ENCODE measurements around the gene SLC6A3. TPM values are rescaled to one million over a fixed set of nuclear protein-coding genes. Genes with fewer than 3 reads are reported as not detected.
"Not testable (repeated sequence)": the region's sequence is repeated elsewhere in the genome, so short reads cannot be mapped to it uniquely, and the experiment has no call there.

SLC6A3 gene
- total RNA-seq, 1 donor from 2014 or later = not detected

DNA sequence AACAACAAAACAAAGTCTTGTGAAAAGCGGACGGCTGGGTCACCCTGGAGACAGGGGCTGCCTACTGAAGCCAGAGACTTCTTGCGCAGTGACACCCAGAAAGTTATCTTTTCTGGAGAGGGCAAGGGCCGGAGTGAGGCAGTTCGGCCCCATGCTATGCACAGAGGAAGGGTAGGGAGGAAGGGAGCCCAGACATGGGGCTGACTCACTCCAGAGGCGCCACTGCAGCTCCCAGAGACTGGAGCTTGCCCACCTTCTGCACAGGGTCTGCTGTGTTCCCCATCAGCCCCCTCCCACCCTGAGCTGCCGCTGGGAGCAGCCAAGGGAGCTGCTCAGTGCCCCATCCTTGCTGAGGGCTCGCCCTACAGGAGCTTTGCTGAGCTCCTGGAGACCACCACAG lies 13.3 kb downstream of the SLC6A3 start:
- intact Hi-C loops (cut with DNase I) = no loop called here
- ATAC-seq (no peak), DNase-seq (ENCODE audit: missing footprints) (no peak)

DNA sequence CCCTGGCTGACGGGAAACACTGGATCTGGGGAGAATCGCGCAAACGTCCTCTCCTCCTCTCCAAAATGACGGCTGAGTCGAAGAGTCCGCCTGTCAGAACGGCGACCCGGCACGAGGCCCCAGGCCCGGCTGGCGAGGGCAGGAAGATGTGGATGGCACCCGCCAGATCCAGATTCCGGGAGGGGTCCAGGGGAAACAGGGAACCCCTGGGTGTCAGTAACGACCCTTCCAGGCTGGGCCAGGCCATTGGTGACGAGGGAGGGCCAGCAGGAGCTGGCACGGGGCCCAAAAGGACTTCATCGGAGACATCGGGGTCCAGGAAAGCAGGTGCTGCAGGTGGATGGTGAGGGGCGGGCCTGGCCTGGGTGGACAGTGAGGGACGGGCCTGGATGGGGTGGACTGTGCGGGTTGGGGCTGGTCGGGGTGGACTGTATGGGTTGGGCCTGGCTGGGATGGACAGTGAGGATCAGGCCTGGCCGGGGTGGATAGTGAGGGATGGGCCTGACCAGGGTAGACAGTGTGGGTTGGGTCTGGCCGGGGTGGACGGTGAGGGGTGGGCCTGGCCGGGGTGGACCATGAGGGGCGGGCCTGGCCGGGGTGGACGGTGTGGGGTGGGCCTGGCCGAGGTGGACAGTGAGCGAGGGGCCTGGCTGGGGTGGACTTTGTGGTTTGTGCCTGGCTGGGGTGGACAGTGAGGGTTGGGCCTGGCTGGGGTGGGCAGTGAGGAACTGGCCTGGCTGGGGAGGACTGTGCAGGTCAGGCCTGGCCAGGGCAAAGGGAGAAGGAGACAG lies 14.0 kb downstream of the SLC6A3 start:
- ATAC-seq = no peak
- DNase-seq (ENCODE audit: missing footprints) = no peak
- intact Hi-C loops (cut with DNase I) = no loop called here

DNA sequence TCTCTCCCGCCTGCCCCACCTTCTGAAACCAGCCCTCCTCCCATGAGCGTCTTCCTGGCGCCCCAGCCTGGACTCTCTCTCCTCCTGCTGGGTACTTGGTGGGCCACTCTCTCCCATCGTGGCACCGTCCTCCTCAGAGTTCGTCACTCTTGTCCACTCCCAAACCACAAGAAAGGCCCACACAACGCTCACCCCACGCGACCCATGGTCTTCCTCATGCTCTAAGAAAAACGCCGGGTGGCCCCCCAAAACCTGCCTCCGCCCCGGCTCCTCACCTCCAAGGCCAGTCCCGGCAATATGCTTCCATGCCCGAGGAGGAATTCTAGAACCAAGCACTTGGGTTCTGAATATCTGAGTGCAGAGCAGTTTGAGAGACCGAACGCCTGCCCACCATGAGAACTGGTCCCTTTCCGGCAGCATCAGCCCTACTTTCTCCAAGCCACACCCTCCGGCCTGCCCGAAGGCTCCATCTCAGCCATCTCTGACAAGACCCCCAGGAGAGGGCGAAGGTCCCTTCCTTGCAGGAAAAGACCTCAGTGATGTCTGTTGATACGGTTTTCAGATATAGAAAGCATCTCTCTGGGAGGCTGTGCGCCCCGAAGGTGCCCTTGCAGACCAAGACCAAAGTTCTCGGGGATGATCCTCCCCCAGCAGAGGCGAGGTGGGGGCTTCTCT lies 15.0 kb downstream of the SLC6A3 start:
- intact Hi-C loops (cut with DNase I) = no loop called here
- DNase-seq (ENCODE audit: missing footprints) (no peak), ATAC-seq (no peak)

DNA sequence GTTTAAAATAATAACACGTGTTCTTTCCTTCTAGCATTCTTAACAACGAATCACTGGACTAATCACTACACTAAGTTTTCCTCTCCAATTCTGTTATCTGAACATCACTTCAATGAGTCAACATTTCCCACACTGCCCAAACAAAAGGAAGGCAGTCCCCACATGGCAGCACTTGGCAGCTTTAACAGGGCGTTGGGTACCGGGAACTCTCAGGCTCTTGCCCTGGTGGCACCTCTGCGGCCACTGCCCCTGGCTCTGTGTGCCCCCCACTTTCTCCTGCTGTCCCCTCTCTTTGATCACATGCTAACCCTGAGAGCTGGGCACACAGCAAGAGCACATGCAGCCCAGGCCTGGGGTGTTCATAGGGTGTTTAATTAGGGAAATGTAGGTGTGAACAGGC lies 15.7 kb downstream of the SLC6A3 start:
- intact Hi-C loops (cut with DNase I) = no loop called here
- ATAC-seq = no peak
- no peak for DNase-seq (ENCODE audit: missing footprints)

DNA sequence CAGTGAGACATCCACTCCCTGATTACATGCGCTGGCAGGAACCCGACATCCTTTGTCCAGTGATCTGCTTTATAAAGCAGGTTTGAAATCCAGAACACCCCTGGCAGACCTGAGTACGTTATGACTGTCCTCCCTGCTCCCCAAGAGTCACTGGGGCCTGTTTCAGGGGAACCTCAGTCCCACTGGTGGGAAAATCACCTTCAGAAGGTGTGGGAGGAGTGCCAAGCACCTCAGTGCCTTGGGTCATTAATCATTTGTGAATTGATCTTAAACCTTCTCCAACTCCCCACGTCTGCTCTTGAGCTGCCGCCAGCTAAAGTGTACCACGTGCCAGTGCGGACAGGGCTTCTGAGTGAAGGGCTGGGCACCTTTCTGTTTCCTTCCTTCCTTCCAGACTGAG lies 16.2 kb downstream of the SLC6A3 start:
- intact Hi-C loops (cut with DNase I) = no loop called here
- DNase-seq (ENCODE audit: missing footprints) = no peak
- no peak for ATAC-seq

DNA sequence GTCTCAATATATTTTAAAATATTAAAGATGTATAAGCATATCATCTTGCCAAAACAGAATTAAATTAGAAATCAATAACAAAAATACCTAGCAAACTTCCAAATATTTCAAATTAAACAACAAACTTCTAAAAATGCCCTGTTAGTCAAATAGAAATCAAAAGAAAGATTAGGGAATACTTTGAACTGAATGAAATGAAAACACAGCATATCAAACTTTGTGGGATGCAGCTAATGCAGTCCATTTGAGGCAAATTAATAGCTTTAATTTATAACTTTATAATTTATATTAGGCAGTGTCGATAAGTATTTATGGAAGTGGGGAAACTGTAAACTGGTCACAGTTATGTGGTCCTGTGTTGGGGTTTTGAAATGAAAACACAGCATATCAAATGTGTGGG lies 17.1 kb downstream of the SLC6A3 start:
- intact Hi-C loops (cut with DNase I) = no loop called here
- ATAC-seq (no peak), DNase-seq (ENCODE audit: missing footprints) (no peak)

DNA sequence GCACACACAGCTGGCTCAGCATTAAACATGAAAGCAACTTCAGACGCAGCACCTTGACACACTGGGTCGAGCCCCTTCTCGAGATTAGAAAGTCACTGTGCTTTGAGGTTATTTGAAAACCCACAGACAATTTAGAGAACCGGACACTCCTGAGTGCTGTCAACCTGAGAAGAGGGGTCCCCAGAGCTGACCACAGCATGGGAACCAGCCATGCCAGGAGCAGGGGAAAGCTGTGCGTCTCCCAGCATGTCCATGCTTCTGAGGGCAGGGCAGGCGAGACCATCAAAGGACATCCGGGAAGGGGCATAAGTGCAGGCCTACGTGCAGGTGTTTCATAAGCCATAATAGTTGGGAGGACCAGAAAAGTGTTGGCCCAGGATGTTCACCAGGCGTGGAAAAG lies 20.5 kb downstream of the SLC6A3 start:
- peak; percentile 47 for DNase-seq (ENCODE audit: missing footprints)

DNA sequence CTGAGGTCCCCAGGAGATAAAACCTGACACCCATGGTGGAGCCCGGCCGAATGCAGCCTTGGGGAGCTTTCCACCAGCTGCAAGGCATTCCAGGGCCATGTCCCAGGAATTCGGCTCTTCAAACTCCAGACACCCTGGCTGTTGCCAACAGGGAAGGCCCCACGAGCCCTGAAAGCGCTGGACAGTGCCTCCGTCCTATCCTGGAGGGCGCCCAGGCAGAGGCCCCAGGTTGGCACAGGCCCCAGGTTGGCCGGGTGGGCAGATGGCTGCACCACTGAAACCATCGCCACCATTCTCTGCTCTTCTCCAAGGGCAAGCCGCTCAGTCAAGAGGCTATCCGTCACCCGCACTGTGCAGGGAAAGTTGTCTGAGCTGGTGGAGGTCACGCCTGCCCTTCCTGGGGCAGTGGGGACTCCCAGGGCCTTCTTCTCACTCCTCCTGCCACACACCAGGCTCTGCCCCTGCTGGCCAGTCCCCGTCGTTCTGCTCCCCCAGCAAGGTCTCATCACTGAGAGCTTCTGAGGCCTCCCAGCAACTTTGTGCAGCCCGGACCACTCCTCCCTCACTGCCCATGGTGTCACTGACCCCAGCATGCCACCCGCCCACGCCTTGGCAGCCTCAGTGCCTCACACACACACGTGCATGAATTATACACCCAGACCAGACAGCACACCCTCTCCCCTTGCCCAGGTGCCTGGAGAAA lies 21.2 kb downstream of the SLC6A3 start:
- DNase-seq (ENCODE audit: missing footprints) = peak; percentile 53

More for the DNA sequence above, 20.5 kb downstream of the SLC6A3 start:
- ATAC-seq = no peak
- intact Hi-C loops (cut with DNase I) = no loop called here

DNA sequence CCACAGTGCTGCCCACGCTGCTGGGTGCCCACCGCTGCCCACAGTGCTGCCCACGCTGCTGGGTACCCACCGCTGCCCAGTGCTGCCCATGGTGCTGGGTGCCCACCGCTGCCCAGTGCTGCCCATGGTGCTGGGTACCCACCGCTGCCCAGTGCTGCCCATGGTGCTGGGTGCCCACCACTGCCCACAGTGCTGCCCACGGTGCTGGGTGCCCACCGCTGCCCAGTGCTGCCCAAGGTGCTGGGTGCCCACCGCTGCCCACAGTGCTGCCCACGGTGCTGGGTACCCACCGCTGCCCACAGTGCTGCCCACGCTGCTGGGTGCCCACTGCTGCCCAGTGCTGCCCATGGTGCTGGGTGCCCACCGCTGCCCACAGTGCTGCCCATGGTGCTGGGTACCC lies 22.7 kb downstream of the SLC6A3 start:
- intact Hi-C loops (cut with DNase I); ATAC-seq; DNase-seq (ENCODE audit: missing footprints): not testable (repeated sequence)

More for the DNA sequence above, 21.2 kb downstream of the SLC6A3 start:
- intact Hi-C loops (cut with DNase I) = no loop called here
- no peak for ATAC-seq

DNA sequence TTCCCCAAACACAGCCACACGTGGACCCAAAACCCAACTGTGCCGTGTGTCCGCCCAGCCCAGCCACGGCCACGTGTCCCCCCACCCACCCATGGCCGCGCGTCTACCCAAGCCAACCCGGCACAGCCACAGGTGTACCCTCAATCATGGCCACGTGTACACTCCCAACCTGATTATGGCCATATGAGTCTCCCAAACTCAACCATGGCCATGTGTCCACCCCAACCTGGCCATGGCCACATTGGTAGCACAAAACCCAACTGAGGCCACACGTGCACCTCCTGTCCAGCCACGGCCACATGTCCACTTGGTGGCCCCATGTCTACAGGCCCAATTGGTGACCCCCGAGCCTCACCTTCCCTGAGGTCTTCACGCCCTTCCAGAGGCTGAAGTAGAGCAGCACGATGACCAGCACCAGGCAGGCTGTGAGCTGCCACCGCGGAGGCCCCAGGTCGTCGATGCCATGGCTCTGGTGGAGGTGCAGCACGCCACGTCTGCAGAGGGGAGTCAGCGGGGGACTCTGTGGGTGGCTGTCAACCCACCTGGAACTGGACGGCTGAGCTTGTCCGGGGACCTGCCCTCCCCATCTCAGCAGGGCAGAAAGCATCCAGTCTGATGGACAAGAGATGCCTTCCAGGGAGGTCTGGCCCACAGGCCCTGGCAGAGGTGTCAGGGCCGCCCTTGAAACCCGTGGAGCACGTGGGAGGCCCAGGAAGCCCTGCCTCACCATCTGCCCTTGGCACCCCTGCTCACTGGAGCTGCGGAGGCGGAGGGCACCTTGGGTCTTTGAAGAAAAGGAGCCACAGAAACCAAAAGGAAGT lies 23.5 kb downstream of the SLC6A3 start:
- intact Hi-C loops (cut with DNase I) = no loop called here
- ATAC-seq = no peak
- peak; percentile 50 for DNase-seq (ENCODE audit: missing footprints)

DNA sequence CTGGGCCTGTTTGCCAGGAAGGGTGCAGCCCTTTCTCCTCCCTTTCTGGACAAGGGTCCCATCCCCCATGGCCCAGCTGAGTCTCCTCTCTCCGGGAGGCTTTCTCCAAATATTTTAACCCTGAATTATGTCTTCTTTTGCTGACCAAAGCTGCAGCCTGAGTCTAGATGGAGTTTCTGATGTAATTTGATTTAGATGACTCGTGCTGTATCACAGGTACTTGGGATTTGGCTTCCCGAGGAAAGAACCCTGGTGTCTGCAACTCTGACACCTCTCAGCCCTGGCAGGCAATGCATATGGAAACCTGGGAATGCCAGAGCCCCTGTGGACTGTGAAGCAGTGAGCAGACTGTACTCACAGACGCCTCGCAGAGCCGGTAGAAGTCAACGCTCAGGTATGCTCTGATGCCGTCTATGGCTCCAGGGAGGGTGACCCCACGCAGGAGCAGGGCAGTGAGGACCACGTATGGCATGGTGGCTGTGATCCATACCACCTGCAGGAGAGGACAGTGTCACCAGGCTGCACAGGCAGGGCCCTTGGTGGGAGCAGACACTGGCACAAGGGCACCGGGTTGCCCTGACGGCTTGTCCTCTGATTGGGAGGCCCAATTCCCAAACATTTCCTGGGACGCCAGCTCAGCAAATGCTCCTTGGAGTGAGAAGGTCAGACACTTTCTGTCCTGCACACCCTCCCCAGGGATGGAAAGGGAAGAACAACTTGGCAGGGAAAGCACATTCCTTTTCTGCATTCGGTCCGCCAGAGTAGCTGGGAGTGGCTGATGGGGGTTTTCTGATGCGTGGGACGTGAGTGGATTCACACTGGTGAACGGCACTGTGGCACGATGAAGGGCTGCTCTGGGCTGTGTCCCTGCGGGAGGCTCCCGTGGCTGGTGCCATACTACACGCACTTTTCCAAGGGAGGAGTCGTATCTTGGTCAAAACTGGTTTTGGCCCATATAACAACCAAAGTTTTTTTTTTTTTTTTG lies 24.7 kb downstream of the SLC6A3 start:
- ATAC-seq (no peak), DNase-seq (ENCODE audit: missing footprints) (peak; percentile 61)
- intact Hi-C loops (cut with DNase I) = no loop called here

DNA sequence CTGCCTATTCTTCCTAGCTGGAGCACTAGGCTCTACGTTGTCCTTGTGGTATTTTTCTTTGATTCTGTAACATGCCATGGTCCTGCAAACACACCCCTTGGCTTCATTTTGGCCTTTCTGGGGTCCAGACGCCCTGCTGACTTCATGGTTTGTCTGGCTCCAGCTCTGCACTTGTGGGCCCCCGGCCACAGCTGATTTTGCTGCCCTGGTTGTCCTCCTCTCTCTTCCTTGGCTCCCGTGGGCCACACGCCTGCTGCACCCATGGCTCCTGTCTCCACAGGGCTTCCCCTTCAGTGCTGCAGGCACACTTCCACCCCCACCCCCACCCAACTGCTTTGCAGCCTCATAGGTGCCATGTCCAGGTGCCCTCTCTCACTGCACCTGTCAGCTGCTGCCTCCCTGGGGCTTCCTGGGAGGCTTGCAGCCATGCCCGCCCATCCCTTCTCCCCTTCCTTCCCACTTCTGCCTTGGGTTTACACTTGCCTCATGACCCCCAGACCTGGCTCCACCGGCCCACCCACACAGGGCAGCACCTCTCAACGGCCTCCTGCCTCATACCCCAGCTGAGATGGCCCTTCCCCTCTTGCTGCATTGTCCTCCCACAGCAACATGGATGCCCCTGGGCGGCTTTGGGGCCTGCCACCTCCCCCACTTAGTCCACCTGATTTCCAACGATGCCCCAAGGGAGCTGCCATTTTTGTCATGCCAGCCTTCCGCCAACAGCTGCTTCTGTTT lies 25.6 kb downstream of the SLC6A3 start:
- intact Hi-C loops (cut with DNase I) = no loop called here
- DNase-seq (ENCODE audit: missing footprints) = peak; percentile 57
- no peak for ATAC-seq

DNA sequence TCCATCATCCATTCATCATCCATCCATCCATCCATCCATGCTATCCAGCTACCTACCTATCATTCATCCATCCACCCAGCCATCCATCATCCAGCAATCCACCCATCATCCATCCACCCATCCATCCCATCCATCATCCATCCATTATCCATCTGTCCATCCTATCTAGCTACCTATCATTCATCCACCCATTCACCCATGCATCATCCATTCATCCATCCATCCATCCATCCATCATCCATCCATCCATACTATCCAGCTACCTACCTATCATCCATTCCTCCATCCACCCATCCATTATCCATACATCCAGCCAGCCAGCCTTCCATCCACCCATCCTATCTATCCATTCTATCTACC lies 26.3 kb downstream of the SLC6A3 start:
- intact Hi-C loops (cut with DNase I) = no loop called here
- ATAC-seq = no peak
- DNase-seq (ENCODE audit: missing footprints) = no peak

DNA sequence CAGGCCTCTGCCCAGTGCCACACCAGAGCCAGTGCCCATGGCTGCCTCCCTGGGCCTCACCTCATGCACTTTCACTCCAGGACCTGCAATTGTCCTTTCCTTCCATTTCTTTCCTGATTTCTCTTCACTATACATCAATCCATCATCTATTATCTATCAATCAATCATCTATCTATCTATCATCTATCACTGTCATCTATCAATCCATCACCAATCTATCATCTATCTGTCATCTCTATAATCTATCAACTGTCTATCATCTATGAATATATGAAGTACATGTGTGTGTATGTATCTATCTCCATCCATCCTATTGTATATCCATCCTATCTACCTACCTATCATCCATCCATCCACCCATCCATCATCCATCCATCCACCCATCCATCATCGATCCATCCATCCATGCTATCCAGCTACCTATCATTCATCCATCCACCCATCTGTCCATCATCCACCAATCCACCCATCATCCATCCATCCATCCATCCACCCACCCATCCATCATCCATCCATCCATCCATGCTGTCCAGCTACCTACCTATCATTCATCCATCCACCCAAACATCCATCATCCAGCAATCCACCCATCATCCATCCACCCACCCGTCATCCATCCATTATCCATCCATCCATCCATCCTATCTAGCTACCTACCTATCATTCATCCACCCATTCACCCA lies 26.9 kb downstream of the SLC6A3 start:
- intact Hi-C loops (cut with DNase I) = no loop called here
- DNase-seq (ENCODE audit: missing footprints) (no peak), ATAC-seq (no peak)

DNA sequence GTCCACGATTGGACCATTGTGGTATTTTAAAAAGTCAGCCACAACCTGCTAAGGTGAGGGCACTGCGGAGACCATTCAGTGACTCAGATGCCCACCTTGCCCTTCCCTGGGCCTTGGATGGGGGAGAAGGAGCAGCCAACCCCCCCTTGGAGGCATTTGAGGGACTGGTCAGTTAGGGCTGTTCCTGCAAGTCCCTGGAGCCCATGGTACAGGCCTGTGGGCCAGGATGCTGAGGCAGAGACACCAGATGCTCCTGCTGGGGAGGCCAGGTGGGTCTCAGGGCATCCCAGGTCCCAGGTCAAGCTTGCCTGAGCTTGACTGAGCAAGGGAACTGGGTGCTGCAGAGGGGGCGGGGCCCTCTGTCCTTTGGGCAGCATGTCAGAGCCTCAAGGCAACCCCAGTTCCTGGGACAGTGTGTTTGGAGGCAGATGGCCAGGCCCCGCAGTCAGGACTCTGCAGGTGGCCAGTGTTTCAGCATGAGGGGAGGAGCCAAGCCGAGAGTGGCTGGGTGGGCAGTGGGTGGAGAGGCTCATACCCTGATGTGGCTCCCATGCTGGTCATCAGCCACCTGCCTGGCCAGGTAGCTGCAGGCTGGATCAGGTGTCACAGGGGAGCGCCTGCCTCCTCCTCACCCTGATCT lies 27.5 kb downstream of the SLC6A3 start:
- ATAC-seq = no peak
- peak; percentile 66 for DNase-seq (ENCODE audit: missing footprints)
- intact Hi-C loops (cut with DNase I) = no loop called here

DNA sequence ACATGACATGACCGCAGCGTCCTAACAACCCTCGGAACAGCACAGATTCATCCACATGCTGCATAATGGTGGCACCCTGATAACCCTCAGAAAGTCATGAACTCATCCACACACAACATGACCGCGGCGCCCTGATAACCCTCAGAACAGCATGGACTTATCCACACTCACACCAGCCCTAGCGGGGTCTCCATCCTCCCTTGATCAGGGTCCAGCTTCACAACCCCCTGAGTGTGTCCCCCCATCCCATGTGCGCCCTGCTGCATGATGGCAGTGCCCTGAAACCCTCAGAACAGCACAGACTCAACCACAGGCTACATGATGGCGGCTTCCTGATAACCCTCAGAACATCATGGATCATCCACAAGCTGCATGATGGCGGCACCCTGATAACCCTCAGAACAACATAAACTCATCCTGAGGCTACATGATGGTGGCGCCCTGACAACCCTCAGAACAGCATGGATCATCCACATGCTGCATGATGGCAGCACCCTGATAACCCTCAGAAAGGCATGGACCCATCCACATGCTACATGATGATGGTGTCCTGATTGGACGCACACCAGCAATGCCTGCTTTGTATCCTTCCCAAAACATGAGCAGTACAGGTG lies 28.3 kb downstream of the SLC6A3 start:
- no peak for ATAC-seq
- peak; percentile 59 for DNase-seq (ENCODE audit: missing footprints)
- intact Hi-C loops (cut with DNase I) = no loop called here
